H1 (cell line): ENCODE results near the gene SQOR. TPM values are rescaled to one million over a fixed set of nuclear protein-coding genes. Genes with fewer than 3 reads are reported as not detected.

Source experiments
- ATF3 ChIP-seq: IDR thresholded peaks from 2 replicates; pipeline ENCODE4 v1.6.1; 2011; ENCODE audit warnings: low read depth, mild to moderate bottlenecking, low read length; ENCODE audit not compliant: insufficient read depth
- CREB1 ChIP-seq: IDR thresholded peaks from 2 replicates; pipeline ENCODE4 v1.6.1; 2012; ENCODE audit warnings: inconsistent platforms
- KDM4A ChIP-seq: IDR thresholded peaks from one replicate; pipeline ENCODE4 v1.7.1; 2012; ENCODE audit warnings: low read depth, mild to moderate bottlenecking, moderate library complexity, low read length, inconsistent platforms; ENCODE audit not compliant: severe bottlenecking
- KDM5A ChIP-seq: fragments of 200-600 bp; IDR thresholded peaks from 2 replicates; pipeline ENCODE4 v1.7.1; 2012; ENCODE audit warnings: mild to moderate bottlenecking, low read length, inconsistent platforms, mixed read lengths
- NRF1 ChIP-seq: IDR thresholded peaks from 2 replicates; pipeline ENCODE4 v1.6.1; 2011; ENCODE audit warnings: mild to moderate bottlenecking, low read depth, low read length, improper control_type of control experiment
- POLR2A ChIP-seq, 2 experiments: IDR thresholded peaks; 1 replicate in 1 of 2; 2 replicates in 1 of 2; pipeline ENCODE4 v1.6.1; 2011; ENCODE audit warnings: low read depth in 2 of 2, low read length in 2 of 2, mild to moderate bottlenecking in 2 of 2; ENCODE audit errors: control extremely low read depth in 1 of 2
- RAD21 ChIP-seq, 2 experiments: IDR thresholded peaks in 1 of 2; conservative IDR thresholded peaks in 1 of 2; 2 replicates each; pipeline ENCODE4 v1.6.1; 2011; ENCODE audit warnings: low read depth in 2 of 2, low read length in 2 of 2, improper control_type of control experiment in 1 of 2, inconsistent platforms in 1 of 2, mild to moderate bottlenecking in 1 of 2, moderate library complexity in 1 of 2
- RFX5 ChIP-seq: IDR thresholded peaks from 2 replicates; pipeline ENCODE4 v1.6.1; 2011; ENCODE audit warnings: low read depth, low read length, improper control_type of control experiment, borderline replicate concordance
- RNF2 ChIP-seq: fragments of 200-900, 300-1000 bp; sonication (generic); IDR thresholded peaks from 2 replicates; pipeline ENCODE4 v1.7.1; 2016; ENCODE audit warnings: borderline replicate concordance, low read depth, mild to moderate bottlenecking, antibody characterized with exemption, low read length; ENCODE audit not compliant: poor library complexity, severe bottlenecking; ENCODE audit errors: missing control alignments
- SIN3A ChIP-seq, 2 experiments: IDR thresholded peaks in 1 of 2; conservative IDR thresholded peaks in 1 of 2; 2 replicates each; pipeline ENCODE4 v1.6.1; 2011 to 2012; ENCODE audit warnings: low read length in 2 of 2, improper control_type of control experiment in 1 of 2, low read depth in 1 of 2, mild to moderate bottlenecking in 1 of 2
- SIX5 ChIP-seq: IDR thresholded peaks from 2 replicates; pipeline ENCODE4 v1.6.1; 2011; ENCODE audit warnings: mild to moderate bottlenecking, low read depth, low read length
- SP1 ChIP-seq: IDR thresholded peaks from 2 replicates; pipeline ENCODE4 v1.6.1; 2011; ENCODE audit warnings: low read depth, low read length
- TCF12 ChIP-seq: IDR thresholded peaks from 2 replicates; pipeline ENCODE4 v1.6.1; 2011; ENCODE audit warnings: low read depth, mild to moderate bottlenecking, low read length
- TEAD4 ChIP-seq: IDR thresholded peaks from 2 replicates; pipeline ENCODE4 v1.6.1; 2012; ENCODE audit warnings: low read depth, low read length, inconsistent platforms, mixed read lengths
- YY1 ChIP-seq: IDR thresholded peaks from 2 replicates; pipeline ENCODE4 v1.6.1; 2011; ENCODE audit warnings: low read depth, mild to moderate bottlenecking, low read length
- polyA plus RNA-seq, 7 experiments: library from polyadenylated mRNA; depleted of rRNA in 3 of 7; stranded (reverse) in 5 of 7; unstranded in 2 of 7; fragments of >200 nt in 5 of 7; fragments of 200-250 nt in 2 of 7; gene quantifications; 1 replicate in 5 of 7; 2 replicates in 1 of 7; 4 replicates in 1 of 7; pipeline versions ENCODE4 v1.2.1 to v1.2.3, GENCODE V29; 2011 to 2013; ENCODE audit warnings: missing spikeins in 2 of 7, mixed read lengths in 2 of 7
- total RNA-seq: library from RNA; stranded (reverse); fragmentation: NEBNext Ultra II Directional; extraction: Animal tissue kit (Norgen Biotek cat#: 25700); gene quantifications from 2 replicates; pipeline ENCODE4 v1.2.1, GENCODE V29; 2021

Gene SQOR
- total and polyA plus RNA-seq, 2 of the 8 experiments (the other 6 are each of a cell fraction or from before 2014, with no cell fraction given) = 0.20 to 0.22 TPM

GRCh38 chr15:45704329-45705249, 69.8 kb downstream of the SQOR start (continued):
- no peak for TF ChIP-seq YY1
- TF ChIP-seq TEAD4 = 0 out of 2 replicates have a peak, but pooled peaks have one; percentile 39
- TF ChIP-seq SIX5 = no peak
- TF ChIP-seq KDM4A = peak; percentile 84
- no peak for TF ChIP-seq RFX5
- no peak for TF ChIP-seq SP1
- TF ChIP-seq RAD21 (IDR thresholded peaks at IDR 0.05 in 1 of 2, conservative IDR thresholded peaks at IDR 0.05 in 1 of 2; ENCODE audit: low read depth in 2 of 2, low read length in 2 of 2) = no peak
- TF ChIP-seq POLR2A (IDR thresholded peaks at IDR 0.05; ENCODE audit: control extremely low read depth in 1 of 2, low read depth in 2 of 2, low read length in 2 of 2) = peak in 1 of 2 experiments; percentile 64; a peak in 2 of 3 replicates
- no peak for TF ChIP-seq NRF1
- no peak for TF ChIP-seq ATF3
- no peak for TF ChIP-seq RNF2
- TF ChIP-seq SIN3A (conservative IDR thresholded peaks at IDR 0.05 in 1 of 2, IDR thresholded peaks at IDR 0.05 in 1 of 2; ENCODE audit: low read depth in 1 of 2, low read length in 2 of 2) = 0 out of 4 replicates have a peak, but pooled peaks of 1 of the 2 experiments have one; percentile 27
- TF ChIP-seq KDM5A = no peak
- TF ChIP-seq TCF12 = no peak
- no peak for TF ChIP-seq CREB1
